ENCODE results near the gene CATSPER3. TPM values are rescaled to one million over a fixed set of nuclear protein-coding genes. Genes with fewer than 3 reads are reported as not detected.

The CATSPER3 gene
- total and polyA plus RNA-seq, 2 of the 8 experiments (the other 6 are each of a cell fraction or from before 2014, with no cell fraction given): 0.62 TPM; not detected in 1

DNA sequence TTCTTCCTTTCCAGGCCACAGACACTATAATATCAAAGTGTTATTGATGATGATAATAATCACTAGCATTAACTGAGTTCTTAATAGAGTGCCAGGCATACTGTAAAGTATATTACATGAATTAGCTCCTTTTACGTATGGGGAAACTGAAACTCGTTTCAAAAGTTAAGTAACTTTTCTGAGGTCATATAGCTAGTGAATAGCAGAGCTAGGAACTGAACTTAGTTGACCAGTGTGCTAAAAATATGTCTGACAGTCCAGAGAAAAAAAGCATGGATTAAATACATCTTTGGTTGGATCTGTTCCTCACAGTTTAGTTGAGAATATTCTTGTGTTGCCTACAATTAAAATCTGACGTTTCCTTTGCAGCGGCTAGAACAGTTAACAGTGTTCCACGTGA lies 18.4 kb upstream of the CATSPER3 start (continued):
- TF ChIP-seq EP300 (IDR thresholded peaks at IDR 0.05; ENCODE audit: borderline replicate concordance in 1 of 2, low read depth in 2 of 2, low read length in 2 of 2) (no peak), JUN (IDR thresholded peaks at IDR 0.05; ENCODE audit: low read depth, low read length) (no peak), CBX5 (IDR thresholded peaks at IDR 0.05; ENCODE audit: low read depth, low read length) (no peak), SP1 (IDR thresholded peaks at IDR 0.05; ENCODE audit: low read depth, low read length) (no peak), CREB1 (IDR thresholded peaks at IDR 0.05) (no peak)
